Activated naive CD4-positive, alpha-beta T cell treated with anti-CD3 and anti-CD28 coated beads, Interleukin-2, amount 50 U/mL, for 16 hours (primary cell): Measurements from ENCODE around the gene ACYP2.
"Not testable (repeated sequence)": the region's sequence is repeated elsewhere in the genome, so short reads cannot be mapped to it uniquely, and the experiment has no call there.

Experiments
- DNase-seq: peaks from one replicate; pipeline ENCODE4 v3.0.0-alpha.2; 2020

Gene ACYP2

GRCh38 chr2:54099829-54100585 lies 15.4 kb upstream of the ACYP2 start:
- DNase-seq: no peak

DNA sequence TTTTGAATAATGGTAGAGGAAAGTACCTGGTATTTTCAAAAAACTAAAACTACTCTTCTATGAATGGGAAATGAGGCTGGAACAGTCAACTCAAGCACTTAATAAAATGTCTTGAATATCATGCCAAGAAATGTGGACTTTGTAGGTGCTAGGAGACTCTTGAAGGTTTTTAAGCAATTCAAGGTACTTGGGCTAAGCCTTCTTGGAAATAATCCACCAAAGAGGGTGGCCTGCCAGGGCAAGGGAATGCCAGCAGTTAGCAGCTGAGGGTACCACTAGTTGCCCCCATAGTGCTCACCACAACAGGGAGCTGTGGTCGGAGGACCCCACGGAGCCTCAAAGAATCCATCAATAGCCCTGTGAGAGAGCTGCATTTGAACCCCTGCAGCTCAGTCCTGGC lies 14.6 kb upstream of the ACYP2 start:
- no peak for DNase-seq

- no peak for DNase-seq
Measured at GRCh38 chr2:54103454-54104314, 11.7 kb upstream of the ACYP2 start.

- DNase-seq: peak; percentile 29
Measured at GRCh38 chr2:54106631-54107454, 8.6 kb upstream of the ACYP2 start.

- no peak for DNase-seq
Measured at GRCh38 chr2:54107455-54107764, 8.0 kb upstream of the ACYP2 start.

GRCh38 chr2:54107903-54108615 lies 7.4 kb upstream of the ACYP2 start:
- DNase-seq: no peak

- no peak for DNase-seq
Measured at GRCh38 chr2:54109848-54110247, 5.6 kb upstream of the ACYP2 start.

- not testable (repeated sequence) for DNase-seq
Measured at GRCh38 chr2:54114479-54114878, 936 bp upstream of the ACYP2 start.

DNA sequence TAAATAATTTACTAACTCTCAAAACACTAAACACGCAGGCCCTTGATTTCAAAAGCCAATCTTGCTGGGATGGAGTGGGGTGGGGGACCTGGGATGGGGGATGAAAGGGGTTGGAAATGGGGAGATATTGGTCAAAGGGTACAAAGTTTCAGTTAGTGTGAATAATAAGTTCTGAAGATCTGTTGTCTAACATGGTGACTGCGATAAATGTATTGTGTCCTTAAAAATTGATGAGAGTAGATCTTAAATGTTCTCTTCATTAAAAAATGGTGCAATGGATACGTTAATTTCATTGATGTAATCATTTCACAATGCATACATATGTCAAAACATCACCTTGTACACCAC lies 505 bp upstream of the ACYP2 start:
- no peak for DNase-seq

DNA sequence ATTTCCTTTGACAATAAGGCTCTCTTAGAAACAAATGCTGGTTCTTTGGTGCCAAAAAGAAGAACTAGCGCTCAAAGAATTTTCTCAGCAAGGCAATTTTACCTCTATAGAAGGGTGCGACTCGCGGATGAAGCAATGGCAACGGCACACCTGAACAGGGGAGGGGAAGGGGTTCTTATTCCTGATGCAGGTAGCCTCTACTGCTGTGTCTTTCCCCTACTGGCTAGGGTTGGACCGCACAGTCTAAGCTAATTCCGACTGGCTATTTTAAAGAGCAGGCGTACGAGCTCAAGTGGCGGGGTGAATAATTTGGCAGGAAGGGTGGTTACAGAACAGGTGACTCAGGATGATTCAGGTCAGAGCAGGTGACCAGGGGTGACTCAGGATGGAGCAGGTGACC lies 1.2 kb downstream of the ACYP2 start:
- not testable (repeated sequence) for DNase-seq

DNA sequence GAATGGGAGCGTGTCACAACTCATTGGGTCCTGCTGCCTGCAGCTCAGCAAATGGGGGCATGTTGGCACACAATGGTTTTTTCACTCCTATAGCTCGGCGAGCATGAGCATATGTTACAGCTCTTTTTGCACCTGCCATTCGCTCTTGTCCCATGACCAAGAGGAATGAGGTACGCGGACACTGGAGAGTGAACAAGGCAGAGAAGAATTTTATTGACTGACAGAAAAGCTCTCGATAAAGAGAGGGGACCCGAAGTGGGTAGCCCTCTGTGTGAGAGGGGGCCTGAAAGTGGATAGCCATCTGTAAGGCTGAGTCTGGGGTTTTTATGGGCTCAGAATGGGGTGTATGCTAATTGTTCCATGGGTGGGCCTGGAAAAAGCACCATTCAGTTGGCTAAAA lies 5.5 kb downstream of the ACYP2 start:
- DNase-seq: no peak

GRCh38 chr2:54122171-54122935 lies 6.9 kb downstream of the ACYP2 start:
- DNase-seq: no peak

- no peak for DNase-seq
Measured at GRCh38 chr2:54122939-54123338, 7.5 kb downstream of the ACYP2 start.

GRCh38 chr2:54127174-54127573 lies 11.8 kb downstream of the ACYP2 start:
- DNase-seq: not testable (repeated sequence)

DNA sequence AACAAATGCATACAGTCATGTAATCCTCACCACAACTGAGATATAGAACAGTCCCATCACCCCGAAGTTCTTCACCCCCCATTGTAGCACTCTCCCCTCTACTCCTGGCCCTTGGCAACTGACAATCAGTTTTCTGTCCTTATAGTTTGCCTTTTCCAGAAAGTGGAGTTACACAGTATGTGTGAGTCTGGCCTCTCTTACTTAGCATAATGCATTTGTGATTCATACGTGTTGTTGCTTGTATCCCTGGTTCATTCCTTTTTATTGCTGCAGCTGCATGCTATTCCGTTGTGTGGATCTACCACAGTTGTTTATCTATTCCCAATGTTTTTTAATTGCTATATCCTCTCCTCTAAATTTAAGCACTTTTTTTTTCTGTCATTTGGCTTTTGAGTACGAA lies 17.6 kb downstream of the ACYP2 start:
- no peak for DNase-seq

DNA sequence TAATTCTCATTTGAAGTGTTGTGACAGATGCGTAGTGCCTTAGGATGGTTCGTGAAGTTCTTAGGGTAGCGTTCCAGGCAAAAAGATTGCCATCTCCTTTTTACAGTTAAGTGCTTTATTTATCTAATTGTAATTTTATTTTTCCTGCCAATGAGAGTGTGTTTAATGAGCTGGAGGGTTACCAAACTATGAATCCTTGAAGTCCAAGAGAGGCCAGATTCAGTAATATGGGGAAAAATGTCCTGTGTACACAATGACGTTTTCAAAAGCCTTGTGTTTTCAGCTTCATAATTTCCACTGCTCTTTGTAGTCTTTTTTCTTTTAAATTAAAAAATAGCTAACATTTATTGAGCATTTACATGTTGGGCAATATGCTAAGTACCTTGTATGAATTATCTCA lies 23.8 kb downstream of the ACYP2 start:
- DNase-seq: no peak

- DNase-seq: no peak
Measured at GRCh38 chr2:54143780-54144179, 28.4 kb downstream of the ACYP2 start.

- no peak for DNase-seq
Measured at GRCh38 chr2:54148391-54148790, 33.0 kb downstream of the ACYP2 start.

- DNase-seq: no peak
Measured at GRCh38 chr2:54149638-54150441, 34.4 kb downstream of the ACYP2 start.

- no peak for DNase-seq
Measured at GRCh38 chr2:54158311-54158710, 42.9 kb downstream of the ACYP2 start.
